Common myeloid progenitor, CD34-positive (primary cell): ENCODE data around the gene BABAM1.

Experiments used
- CTCF ChIA-PET: fragments of 350-600 bp; sonication (Branson Sonifier 250); formaldehyde crosslinking; loops from one replicate; lab custom pipeline; 2021; ENCODE audit warnings: antibody characterized with exemption; lab: Charles Lee
- POLR2A ChIA-PET: fragments of 350-600 bp; sonication (Branson Sonifier 250); formaldehyde crosslinking; loops from one replicate; lab custom pipeline; 2021; ENCODE audit warnings: antibody characterized with exemption; lab: Charles Lee
- DNase-seq, 3 donors: peaks; one replicate each; pipeline versions ENCODE4 v3.0.0 to v3.0.0-alpha.2; 2013
- H3K27ac ChIP-seq, 2 experiments: 1 replicate in 1 of 2; 2 replicates in 1 of 2; pipeline ENCODE4 v1.7.0; 2013; ENCODE audit warnings: inconsistent platforms in 2 of 2, low read length in 2 of 2, mild to moderate bottlenecking in 2 of 2, low read depth in 1 of 2, moderate library complexity in 1 of 2; ENCODE audit not compliant: severe bottlenecking in 2 of 2, insufficient read depth in 1 of 2, poor library complexity in 1 of 2
- H3K27me3 ChIP-seq, 5 experiments: replicated peaks in 2 of 5; 1 replicate in 3 of 5; 2 replicates in 2 of 5; pipeline versions ENCODE4 v1.6.1 to v1.7.0; 2013; ENCODE audit warnings: low read length in 4 of 5, mild to moderate bottlenecking in 2 of 5, moderate library complexity in 2 of 5, inconsistent platforms in 1 of 5; ENCODE audit not compliant: insufficient read depth in 5 of 5, control insufficient read depth in 4 of 5
- H3K36me3 ChIP-seq, 4 experiments: 1 replicate in 2 of 4; 2 replicates in 2 of 4; pipeline versions ENCODE4 v1.6.1 to v1.7.0; 2013; ENCODE audit warnings: low read length in 3 of 4, control low read depth in 1 of 4, mild to moderate bottlenecking in 1 of 4; ENCODE audit not compliant: control insufficient read depth in 4 of 4, insufficient read depth in 4 of 4
- H3K4me1 ChIP-seq, 4 experiments: 1 replicate in 3 of 4; 2 replicates in 1 of 4; pipeline versions ENCODE4 v1.6.1 to v1.7.1; 2013; ENCODE audit warnings: low read length in 3 of 4, mild to moderate bottlenecking in 3 of 4, control low read depth in 1 of 4, inconsistent platforms in 1 of 4, moderate library complexity in 1 of 4; ENCODE audit not compliant: control insufficient read depth in 4 of 4, insufficient read depth in 4 of 4; ENCODE audit errors: control extremely low read depth in 1 of 4
- H3K4me3 ChIP-seq, 7 experiments: 1 replicate in 4 of 7; 2 replicates in 3 of 7; pipeline versions ENCODE4 v1.5.1 to v1.7.0; 2013; ENCODE audit warnings: mild to moderate bottlenecking in 7 of 7, low read length in 6 of 7, moderate library complexity in 6 of 7, inconsistent platforms in 2 of 7, low read depth in 2 of 7, control low read depth in 1 of 7; ENCODE audit not compliant: insufficient read depth in 4 of 7, control insufficient read depth in 1 of 7; ENCODE audit errors: extremely low read depth in 1 of 7
- H3K9me3 ChIP-seq, 5 experiments: 1 replicate in 4 of 5; 2 replicates in 1 of 5; pipeline versions ENCODE4 v1.6.1 to v1.7.1; 2013; ENCODE audit warnings: low read length in 4 of 5, mild to moderate bottlenecking in 2 of 5, inconsistent platforms in 1 of 5, low read depth in 1 of 5, moderate library complexity in 1 of 5; ENCODE audit not compliant: control insufficient read depth in 4 of 5, insufficient read depth in 2 of 5; ENCODE audit errors: control extremely low read depth in 1 of 5
- WGBS: methylation state at CpG from one replicate; pipeline ENCODE4 v1.1.5; 2013; ENCODE audit not compliant: insufficient coverage; 5-methylcytosine and 5-hydroxymethylcytosine counted together

Gene BABAM1

DNA sequence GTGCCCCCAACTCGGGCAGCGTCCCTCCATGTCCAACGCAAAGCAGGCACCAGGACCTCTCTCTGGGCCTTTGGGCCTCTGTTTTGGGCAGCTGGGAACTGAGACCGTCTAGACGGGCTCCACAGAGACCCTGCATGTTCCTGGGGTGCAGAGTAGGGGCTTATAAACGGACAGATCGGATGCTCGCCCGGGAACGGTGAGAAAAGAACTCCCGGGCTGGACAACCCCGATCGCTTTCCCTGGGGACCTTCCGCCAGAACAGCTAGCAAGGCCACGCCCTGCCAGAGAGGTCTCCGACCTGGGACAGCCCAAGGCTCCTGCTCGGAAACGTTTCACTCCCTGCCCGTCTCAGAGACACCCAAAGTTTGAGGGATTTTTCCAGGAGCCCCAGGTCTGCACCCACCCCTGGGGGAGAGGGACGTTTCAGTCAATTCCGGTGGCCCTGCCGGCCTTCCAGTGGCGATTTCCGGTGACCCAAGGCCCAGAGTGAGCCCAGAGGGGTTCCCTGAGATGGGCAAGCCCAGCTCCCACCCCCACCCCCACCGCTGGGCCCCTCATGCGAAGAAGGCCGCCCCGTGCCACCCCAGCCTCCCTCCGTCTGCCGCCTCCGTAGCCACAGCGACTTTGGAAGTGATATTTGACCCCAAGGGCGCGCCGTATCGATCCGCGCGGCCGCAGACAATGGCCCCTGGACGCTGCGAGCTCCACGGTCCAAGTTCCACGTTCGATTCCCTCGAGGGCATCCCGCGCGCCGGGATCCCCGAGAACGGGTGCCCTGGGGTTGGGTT, 23.2 kb upstream of the BABAM1 start:
- H3K27me3 ChIP-seq: no peaks in the 10 kb centered on the region
- H3K4me3 ChIP-seq: peak overlapping the region in 6 of 7 experiments; percentile 44 to 76 (median 70)
- ChIA-PET CTCF (interaction anchor here (0.6 to 1.8 kb wide), 5 partner anchors 10 to 23 kb away, joined by 3 to 8 read pairs (median 3); partner anchors contain the start of genes OCEL1 and USHBP1), POLR2A (no interaction called here)
- no peak for DNase-seq
- H3K4me1 ChIP-seq: peaks cover 0 to 25% (median 24%) of the 10 kb centered on the region in 4 experiments
- no peak overlapping the region for H3K27ac ChIP-seq
- 54% methylated on average over 35 of the region's 52 CpGs for WGBS
- H3K9me3 ChIP-seq: no peaks in the 10 kb centered on the region
- H3K36me3 ChIP-seq: peaks cover 0 to 9% (median 0%) of the 10 kb centered on the region in 4 experiments

DNA sequence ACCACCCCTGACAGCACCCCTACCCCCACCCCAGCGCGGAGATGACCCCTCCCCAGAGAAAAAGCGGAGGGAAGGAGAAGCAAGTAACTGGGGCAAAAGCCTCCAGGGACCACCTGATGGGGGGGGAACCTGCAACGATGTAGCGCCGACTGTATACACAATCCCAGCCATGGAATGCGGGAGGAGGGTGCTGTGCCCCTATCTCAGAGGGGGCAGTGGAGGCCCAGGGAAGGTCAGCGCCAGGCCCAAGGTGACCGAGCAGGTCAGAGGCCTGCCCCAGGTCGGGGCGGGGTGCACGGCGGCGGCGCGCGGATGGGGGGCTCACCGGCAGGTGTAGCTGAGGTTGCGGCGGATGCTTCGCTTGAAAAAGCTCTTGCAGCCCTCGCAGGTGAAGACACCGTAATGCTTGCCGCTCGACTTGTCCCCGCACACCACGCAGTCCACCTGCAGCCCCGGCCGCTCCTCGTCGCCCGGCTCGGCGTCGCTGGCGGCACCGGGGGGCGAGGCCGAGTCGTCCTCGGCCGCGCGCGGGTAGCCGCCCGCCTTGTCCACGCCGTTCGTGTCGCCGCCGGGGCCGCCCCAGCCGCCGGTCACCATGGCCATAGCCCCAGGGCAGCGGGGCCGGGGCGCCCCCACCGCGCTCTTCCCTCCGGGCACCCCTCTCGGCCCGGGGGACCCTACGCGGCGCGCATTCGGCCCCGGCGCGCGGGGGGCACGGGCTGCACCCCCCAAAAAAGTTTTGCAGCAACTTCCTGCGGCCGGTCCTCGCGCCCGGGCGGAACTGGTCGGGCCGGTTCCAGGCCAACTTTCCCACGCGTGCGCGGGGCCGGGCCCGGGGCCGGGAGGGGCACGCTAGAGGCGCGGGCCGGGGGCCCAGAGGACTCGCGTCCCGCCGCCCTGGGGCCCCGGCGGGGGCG, 22.4 kb upstream of the BABAM1 start:
- Histone ChIP-seq H3K4me3 (peak overlapping the region; percentile 40 to 76 (median 69)), H3K36me3 (peaks cover 0 to 7% (median 0%) of the 10 kb centered on the region in 4 experiments), H3K9me3 (no peaks in the 10 kb centered on the region), H3K4me1 (peaks cover 0 to 25% (median 24%) of the 10 kb centered on the region in 4 experiments), H3K27me3 (no peaks in the 10 kb centered on the region), H3K27ac (no peak overlapping the region)
- ChIA-PET POLR2A (no interaction called here), CTCF (interaction anchor here (1.8 kb wide), 1 partner anchor 15 kb away, joined by 4 read pairs; no protein-coding TSS in a partner anchor)
- peak in 1 of 3 donors; percentile 19 for DNase-seq
- WGBS: 1% methylated on average over 84 of the region's 100 CpGs

- no peak for DNase-seq
- WGBS: under 1% methylated on average over 47 of the region's 72 CpGs
- Histone ChIP-seq H3K27me3 (no peaks in the 10 kb centered on the region), H3K36me3 (peaks cover 0 to under 1% (median 0%) of the 10 kb centered on the region in 4 experiments), H3K9me3 (no peaks in the 10 kb centered on the region), H3K4me3 (peak within 1 kb of the TSS; percentile 50 to 79 (median 69)), H3K4me1 (peaks cover 0 to 25% (median 24%) of the 10 kb centered on the region in 4 experiments), H3K27ac (peak within 1 kb of the TSS in 1 of 2 experiments; percentile 70)
- POLR2A ChIA-PET: no interaction called here
- CTCF ChIA-PET: no interaction called here
These were observed 21.7 kb upstream of the BABAM1 start, which contains the start of gene NR2F6 for GRCh38 chr19:17245535-17245984. Gene NR2F6 (minus strand): TSS chr19:17245919. CDS start chr19:17245220, 699 bp downstream.

DNA sequence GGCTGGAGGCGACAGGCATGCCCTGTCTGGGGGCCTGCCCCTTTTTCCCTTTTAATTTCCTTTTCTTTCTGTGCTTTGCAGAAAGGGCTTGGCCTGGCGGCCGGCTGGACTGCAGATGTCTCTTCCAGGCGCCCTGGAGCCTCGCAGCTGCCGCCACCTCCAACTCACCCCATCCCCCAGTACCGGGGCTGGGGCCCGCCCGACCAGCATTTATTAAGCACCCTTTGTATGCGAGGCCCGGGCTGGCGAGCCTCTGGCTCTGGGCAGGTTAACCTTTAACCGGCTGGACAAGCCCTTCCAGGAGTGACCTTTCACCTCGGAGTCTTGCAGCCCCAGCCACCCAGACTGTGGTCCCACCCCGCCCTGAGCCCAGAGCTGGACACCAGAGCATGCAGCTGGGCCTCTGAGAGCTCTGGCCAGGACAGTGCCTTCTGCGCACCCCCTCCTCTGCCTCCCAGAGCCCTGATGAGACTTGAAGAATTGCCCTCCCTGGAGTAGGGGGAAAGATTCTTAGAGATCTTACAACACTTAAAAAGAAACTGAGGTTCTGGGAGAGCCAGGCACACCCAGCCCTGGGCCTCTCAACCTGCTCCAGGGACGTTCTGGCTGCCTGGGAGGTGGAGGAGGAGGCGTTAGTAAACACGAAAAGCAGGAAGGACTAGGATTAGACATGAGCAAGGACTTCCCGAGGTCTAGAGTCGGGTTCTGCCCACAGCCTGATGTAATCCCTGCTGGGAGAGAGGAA, 20.4 kb upstream of the BABAM1 start:
- Histone ChIP-seq H3K9me3 (no peaks in the 10 kb centered on the region), H3K27ac (peak overlapping the region in 1 of 2 experiments; percentile 70), H3K36me3 (no peaks in the 10 kb centered on the region), H3K4me3 (peak overlapping the region; percentile 40 to 79 (median 65)), H3K4me1 (peaks cover 0 to 25% (median 24%) of the 10 kb centered on the region in 4 experiments), H3K27me3 (no peaks in the 10 kb centered on the region)
- ChIA-PET POLR2A (no interaction called here), CTCF (interaction anchor here (1.3 kb wide), 1 partner anchor 8 kb away, joined by 3 read pairs; no protein-coding TSS in a partner anchor)
- DNase-seq: no peak
- whole genome bisulfite sequencing: 17% methylated on average over 13 of the region's 21 CpGs

- CTCF ChIA-PET: interaction anchor here (1.0 to 2.3 kb wide), 4 partner anchors 10 to 33 kb away, joined by 3 to 12 read pairs (median 4); partner anchors contain the start of gene ANKLE1
- Histone ChIP-seq H3K4me3 (no peak overlapping the region), H3K4me1 (peaks cover 0 to 25% (median 24%) of the 10 kb centered on the region in 4 experiments), H3K9me3 (no peaks in the 10 kb centered on the region), H3K27ac (no peak overlapping the region), H3K36me3 (no peaks in the 10 kb centered on the region), H3K27me3 (no peaks in the 10 kb centered on the region)
- DNase-seq: no peak
- WGBS: 94% methylated on average over 20 of the region's 21 CpGs
- POLR2A ChIA-PET: no interaction called here
These were observed 19.0 kb upstream of the BABAM1 start for GRCh38 chr19:17248011-17248776.
